NCI-H2081 (cell line): ENCODE data around the gene WWTR1.

Experiments
- DNase-seq, 2 experiments: peaks; one replicate each; lab custom pipeline; 2025; lab: John Stamatoyannopoulos, UW

Gene WWTR1

GRCh38 chr3:149657926-149658743, at the start of gene WWTR1:
WWTR1 (minus strand) TSS chr3:149658025; CDS start chr3:149657306, 719 bp downstream.
- no peak for DNase-seq

- no peak for DNase-seq
These were observed 49.1 kb upstream of the WWTR1 start for GRCh38 chr3:149706905-149707304.

GRCh38 chr3:149705416-149705815, 47.6 kb upstream of the WWTR1 start:
- no peak for DNase-seq

DNA sequence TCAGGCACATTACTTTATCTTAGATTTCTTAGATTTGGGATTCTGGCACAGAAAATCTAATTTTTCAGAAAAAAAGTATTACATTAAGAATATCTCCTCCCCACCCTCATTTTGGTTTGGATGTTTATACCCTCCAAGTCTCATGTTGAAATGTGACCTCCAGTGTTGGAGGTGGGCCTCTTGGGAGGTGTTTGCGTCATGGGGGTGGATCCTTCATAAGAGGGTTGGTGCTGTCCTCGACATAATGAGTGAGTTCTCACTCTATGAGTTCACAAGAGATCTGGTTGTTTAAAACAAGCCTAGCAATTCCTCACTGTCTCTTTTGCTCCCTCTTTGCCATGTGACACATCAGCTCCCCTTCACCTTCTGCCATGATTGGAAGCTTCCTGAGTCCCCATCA, 45.6 kb upstream of the WWTR1 start:
- DNase-seq = no peak

DNA sequence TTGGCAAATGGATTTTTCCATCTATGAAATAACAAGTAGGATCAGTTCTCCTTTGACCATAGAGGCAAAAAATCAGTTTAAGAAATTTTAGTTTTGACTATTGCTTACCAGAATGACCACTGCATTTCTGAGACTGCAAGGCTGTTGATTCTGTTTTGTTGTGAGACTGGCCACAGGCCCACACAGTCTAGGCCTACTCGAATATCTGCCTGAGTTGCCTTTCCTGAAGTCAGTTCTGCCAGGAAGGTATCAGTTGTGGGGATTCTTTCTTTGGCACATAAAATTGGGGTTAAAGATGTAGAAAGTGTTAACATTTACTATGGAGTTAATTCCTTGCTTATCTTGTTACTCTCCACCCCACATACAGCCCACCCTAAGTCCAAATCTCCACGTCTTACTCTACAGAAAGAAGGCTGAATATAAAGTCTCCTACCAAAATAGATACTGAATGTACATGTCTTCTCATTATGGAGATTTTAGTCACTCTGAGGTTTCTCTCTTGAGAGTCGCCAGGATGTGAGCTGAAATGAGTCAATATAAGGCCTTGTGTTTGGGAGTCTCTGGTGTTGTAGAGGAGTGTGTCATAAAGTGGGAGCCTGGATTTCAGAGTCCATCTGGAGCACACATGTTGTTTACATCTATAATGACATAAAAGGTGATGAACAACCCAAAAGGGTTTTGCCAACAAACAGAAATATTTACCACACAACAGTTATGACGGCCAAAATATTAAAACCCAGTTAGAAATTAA, 45.0 kb upstream of the WWTR1 start:
- no peak for DNase-seq

DNA sequence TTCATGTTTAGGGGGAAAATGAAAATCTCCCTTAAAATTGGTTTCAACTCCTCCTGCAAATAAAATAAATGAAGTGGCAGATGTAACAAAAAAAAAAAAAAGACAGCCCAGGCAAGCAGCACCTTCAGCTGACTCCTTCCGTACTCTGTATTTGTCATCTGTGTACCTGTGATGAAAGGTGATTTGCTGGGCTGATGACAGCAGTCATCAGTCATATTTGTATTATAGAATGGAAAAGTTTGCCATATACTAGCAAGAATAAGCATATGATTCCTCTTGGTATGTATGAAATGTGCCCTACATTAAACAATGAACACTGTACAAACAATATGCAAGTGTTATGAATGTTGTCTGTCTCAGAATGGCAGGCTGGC, 44.1 kb upstream of the WWTR1 start:
- no peak for DNase-seq

DNA sequence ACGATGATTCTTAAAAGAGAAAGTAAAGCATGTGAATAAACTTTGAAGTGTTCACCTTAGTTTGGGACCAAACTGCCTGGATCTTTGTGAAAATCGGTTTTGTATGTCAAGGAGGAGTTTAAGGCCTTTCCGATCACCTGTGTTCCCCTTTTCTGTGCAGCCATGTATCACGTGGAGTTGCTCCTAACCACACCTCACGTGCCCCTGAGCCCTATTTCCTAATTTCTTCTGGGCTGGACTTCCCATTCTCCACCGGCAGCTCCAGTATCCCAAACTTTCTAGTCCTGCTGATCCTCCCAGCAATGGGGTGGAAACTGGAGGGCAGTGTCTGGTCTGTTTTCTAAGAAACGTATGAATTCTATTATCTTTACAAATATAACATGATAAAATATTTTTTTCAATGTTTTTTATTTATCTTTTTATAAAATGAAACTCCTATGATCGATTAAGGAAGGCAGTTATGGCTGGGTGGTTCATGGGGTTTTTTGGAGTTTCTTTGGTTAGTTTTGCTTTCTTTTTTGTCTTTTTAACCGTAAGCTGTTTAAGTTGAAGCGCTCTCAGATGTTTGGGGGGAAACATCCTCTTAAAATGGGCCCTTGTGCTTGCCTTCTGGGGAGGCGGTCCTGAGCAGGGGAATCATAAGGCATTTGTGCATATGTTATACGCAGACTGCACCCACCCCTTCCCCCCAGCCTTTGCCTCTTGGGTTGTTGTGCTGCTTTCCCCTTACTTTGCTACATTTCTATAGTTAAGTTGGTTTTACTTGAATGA, 43.6 kb upstream of the WWTR1 start:
- DNase-seq = no peak

DNA sequence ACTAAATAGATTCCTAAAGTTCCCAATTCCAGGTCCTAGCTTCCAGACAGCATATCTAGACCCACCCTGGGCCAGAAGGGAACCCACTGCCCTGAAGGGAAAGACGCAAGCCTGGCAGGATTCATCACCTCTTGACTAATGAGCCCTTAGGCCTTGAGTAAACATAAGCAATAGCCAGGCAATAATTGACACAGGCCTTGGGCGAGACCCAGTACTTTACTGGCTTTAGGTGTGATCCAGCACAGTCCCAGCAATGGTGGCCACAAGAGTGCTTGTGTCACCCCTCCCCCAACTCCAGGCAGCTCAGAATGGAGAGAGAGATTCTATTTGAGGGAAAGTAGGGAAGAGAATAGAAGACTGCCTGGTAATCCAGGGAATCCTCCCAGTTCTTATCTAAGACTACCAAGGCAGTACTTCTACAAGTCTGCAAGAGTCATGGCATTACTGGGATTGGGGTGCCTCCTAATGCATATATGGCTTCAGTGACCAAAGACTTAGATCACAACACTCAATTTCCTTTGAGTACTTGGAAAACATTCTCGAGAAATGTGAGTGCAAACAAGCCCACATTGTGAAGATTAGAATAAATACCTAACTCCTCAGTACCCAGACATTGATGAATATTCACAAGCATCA, 30.4 kb upstream of the WWTR1 start:
- no peak for DNase-seq

- no peak for DNase-seq
These were observed 29.2 kb upstream of the WWTR1 start for GRCh38 chr3:149686996-149687395.

DNA sequence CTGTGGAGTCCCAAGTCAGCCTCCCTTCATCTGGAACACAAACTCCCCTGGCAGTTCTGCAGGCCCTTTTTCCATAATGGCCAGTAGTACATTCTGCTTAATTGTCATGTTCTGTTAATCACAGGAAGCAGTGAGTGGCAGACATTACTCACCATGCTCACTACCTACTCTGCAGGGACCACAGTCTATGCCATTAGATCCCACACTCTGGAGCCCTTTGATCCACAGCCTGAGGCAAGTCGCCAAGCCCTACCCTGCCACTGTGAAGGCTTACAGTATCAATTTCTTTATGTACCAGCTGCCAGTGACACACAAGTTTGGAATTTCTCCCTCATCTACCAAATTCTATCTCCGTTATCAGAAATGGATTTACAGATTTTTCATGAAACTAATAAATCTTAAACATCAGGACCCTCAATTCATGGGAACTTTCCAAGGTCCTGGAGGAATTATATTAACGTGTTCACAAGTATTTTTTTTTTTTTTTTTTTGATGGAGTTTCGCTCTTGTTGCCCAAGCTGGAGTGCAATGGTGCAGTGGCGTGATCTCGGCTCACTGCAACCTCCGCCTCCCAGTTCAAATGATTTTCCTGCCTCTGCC, 20.6 kb upstream of the WWTR1 start:
- DNase-seq = peak; percentile 22 to 77

DNA sequence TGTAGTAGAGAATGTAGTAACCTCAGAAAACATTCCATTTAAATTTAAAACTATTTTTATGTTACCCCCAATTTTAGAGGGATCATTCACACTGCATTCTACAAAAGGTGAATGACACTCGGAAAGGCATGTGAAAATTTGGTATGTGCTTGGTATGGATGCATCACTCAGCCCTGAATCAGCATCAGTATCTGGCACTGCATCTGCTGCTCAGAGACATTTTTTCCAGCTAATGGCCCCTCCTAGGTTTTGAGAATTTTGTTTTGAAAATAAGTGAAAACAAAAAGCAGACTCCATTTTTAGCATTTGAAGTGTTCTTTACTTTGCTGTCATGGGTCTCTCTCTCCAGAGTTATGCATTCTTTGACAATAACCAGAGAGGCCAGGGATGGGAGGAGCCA, 15.6 kb upstream of the WWTR1 start:
- DNase-seq = no peak

- no peak for DNase-seq
These were observed 13.1 kb upstream of the WWTR1 start for GRCh38 chr3:149670742-149671492.

- DNase-seq = no peak
These were observed 9.8 kb upstream of the WWTR1 start for GRCh38 chr3:149667576-149667975.

DNA sequence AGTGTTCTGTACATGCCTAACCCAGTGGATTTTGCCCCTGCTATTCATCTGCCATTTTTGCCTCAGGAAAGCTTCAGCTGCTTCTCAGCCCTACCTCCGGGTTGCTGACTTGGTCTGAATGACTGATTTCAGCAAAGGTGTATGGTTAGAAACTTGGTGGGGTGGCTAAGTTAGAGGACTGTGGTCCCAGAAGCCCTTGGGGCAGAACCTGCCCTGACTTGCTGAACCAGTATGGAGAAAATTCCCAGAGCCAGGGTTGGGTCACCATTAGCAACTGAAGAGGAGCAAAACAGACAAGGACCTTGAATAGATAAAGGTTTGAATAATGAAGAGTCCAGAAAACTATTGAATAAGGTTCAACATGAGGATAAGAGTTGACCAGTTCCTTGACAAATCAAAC, 6.1 kb upstream of the WWTR1 start:
- no peak for DNase-seq

DNA sequence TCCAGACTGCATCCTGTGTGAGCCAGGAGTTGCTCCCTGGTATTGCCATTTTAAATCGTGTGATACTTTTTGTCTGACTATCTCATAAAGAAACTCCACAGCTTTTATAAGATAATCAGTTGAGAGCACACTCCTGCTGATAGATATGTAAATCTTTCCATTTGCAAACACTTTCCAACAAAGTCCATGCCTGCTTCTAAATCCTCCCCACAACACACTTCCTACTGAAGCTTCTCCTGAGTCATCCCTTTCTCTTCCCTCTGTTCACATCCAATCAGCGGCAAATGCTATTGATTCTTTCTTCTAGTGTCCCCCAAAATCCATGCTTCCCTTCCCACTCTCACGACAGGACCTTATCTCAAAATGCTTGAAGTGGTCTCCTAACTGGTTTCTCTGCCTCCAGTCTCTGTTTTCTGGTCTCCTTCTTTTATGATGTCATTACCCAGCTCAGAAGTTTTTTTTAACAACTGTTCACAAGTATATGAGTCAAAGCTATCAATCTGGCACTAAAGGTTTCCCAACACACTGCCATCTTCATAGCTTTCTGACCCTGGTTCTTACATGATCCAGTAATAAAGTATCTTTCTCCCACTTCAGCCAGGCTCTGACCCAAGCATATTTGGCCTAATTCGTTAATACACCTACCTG, 4.5 kb upstream of the WWTR1 start:
- DNase-seq = no peak

DNA sequence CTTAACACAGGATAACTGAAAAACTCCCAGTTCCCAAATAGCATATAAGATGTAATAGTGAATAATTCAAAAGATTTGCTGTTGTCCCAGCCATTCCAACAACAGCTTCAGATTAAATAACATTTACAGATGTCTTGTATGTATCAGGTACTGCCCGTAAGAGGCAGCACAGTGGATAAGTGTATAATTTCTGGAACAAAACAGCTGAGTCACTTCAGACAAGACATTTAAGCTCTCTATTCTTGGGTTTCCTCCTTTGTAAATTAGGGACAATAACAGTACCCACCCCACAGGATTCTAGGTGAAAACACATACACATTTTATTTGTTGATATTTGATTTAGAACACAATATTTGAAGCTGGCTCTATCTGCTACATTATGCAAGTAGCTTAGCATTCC, 2.6 kb upstream of the WWTR1 start:
- DNase-seq = no peak

DNA sequence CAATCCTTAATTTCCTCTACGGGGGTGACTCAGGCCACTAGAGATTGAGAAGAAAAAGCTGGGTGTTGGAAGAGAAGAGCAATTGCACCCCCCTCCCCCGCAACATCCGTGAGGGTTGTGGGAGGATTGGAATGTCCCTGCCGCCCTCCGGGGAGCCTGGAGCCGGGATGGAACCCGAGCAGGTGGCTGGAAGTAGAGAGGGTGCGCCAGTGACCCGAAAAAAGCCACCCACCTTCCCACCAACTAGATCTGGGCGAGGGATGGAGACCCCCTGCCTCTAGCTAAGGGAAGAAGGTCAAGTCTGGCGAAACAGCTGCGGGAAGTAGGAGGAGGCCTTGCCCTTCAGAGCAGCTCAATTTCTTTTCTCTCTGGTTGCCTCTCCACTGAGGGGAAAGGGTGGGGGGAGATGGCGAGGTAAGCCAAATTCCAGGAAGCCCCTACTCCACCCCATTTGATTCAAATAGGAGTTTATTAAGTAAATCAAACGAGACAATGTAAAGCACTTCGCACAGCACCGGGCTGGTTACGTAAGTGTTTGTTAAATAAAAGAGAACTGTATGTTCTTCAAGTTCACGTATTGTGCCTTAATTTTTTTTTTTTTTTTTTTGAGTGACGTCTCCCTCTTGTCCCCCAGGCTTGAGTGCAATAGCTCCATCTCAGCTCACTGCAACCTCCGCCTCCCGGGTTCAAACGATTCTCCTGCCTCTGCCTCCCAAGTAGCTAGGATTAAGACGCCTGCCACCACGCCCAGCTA, 1.1 kb upstream of the WWTR1 start:
- DNase-seq = no peak

GRCh38 chr3:149657321-149657925, 402 bp downstream of the WWTR1 start:
- DNase-seq = no peak

DNA sequence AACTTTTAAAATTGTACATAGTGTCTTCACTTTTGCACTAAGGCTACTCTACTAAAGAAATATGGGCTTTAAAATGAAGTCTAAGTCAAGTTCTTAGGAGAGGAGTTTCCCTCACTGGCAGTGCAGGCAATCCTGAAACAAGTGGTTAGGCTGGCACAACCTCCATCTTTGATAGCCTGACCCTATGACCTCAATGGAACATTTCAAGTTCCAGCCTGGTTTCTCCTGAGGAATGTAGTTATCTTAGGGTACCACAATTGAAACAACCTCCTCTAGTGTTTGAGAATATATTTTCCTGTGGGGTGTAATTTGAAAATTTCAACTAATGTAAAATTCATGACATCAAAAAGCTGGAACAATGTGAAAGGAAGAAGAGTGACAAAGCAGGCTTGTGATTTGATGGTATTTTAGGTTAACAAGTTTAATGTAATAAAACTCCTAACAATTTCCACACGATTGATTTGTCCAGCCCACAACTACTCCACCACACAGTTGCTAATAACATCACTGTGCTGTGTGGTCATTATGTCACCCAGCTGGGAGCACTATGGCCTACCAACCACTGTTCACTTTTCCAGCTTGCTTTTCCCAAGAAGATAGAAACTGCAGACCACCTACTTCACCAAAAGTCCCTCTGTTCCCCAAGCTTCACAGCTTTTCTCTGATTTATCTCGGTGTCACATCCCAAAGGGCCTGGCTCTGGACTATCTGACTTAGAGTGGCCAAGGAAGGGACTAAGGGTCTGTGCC, 1.8 kb downstream of the WWTR1 start:
- no peak for DNase-seq
